H1 (cell line): Measurements from ENCODE around the gene HIBADH. TPM values are rescaled to one million over a fixed set of nuclear protein-coding genes. Genes with fewer than 3 reads are reported as not detected.
A peak's percentile ranks its signal among the peaks of the same experiment; 100 is the strongest.

Experiments used
- CTCF ChIA-PET: fragments of 300-600 bp; sonication (Branson Sonifier 250); formaldehyde crosslinking; loops from one replicate; lab custom pipeline; 2021; ENCODE audit not compliant: partially characterized antibody; lab: Charles Lee
- POLR2A ChIA-PET: fragments of 300-600 bp; sonication (Branson Sonifier 250); formaldehyde crosslinking; loops from one replicate; lab custom pipeline; 2021; ENCODE audit warnings: inconsistent platforms; ENCODE audit not compliant: partially characterized antibody; lab: Charles Lee
- DNase-seq, 2 experiments: peaks; one replicate each; pipeline versions ENCODE4 v3.0.0 to v3.0.0-alpha.2; 2010 to 2022; ENCODE audit warnings: low spot score in 2 of 2, low read depth in 1 of 2, mixed read lengths in 1 of 2
- FAIRE-seq: peaks from 2 replicates; lab custom pipeline; 2011; peaks lifted over from hg19 to GRCh38; lab: Jason Lieb, UNC
- H2AFZ ChIP-seq: 2 replicates; pipeline ENCODE4 v1.8.1; 2012; ENCODE audit warnings: low read length, inconsistent platforms
- H2AK5ac ChIP-seq: 2 replicates; pipeline ENCODE4 v1.6.1; 2013; ENCODE audit warnings: low read depth, low read length
- H2BK120ac ChIP-seq: replicated peaks from 2 replicates; pipeline ENCODE3; 2013; ENCODE audit warnings: low read depth, low read length, inconsistent platforms
- H2BK12ac ChIP-seq: 2 replicates; pipeline ENCODE4 v1.6.1; 2013; ENCODE audit warnings: low read depth, low read length
- H2BK15ac ChIP-seq: 2 replicates; pipeline ENCODE4 v1.6.1; 2013; ENCODE audit warnings: low read length
- H2BK20ac ChIP-seq: 2 replicates; pipeline ENCODE4 v1.6.1; 2013; ENCODE audit warnings: low read length
- H2BK5ac ChIP-seq: 2 replicates; pipeline ENCODE4 v1.6.1; 2013; ENCODE audit warnings: low read depth, low read length
- H3K14ac ChIP-seq: 2 replicates; pipeline ENCODE4 v1.6.1; 2013; ENCODE audit warnings: inconsistent platforms; ENCODE audit not compliant: insufficient read length
- H3K18ac ChIP-seq: 2 replicates; pipeline ENCODE4 v1.6.1; 2013; ENCODE audit warnings: low read length; ENCODE audit errors: extremely low read depth
- H3K23ac ChIP-seq: 2 replicates; pipeline ENCODE4 v1.6.1; 2013; ENCODE audit warnings: inconsistent platforms; ENCODE audit not compliant: insufficient read length
- H3K23me2 ChIP-seq: 2 replicates; pipeline ENCODE4 v1.6.1; 2013; ENCODE audit warnings: low read depth, low read length
- H3K27ac ChIP-seq: 2 replicates; pipeline ENCODE4 v1.6.1; 2011; ENCODE audit warnings: low read depth, low read length, inconsistent platforms
- H3K27me3 ChIP-seq, 4 experiments: replicated peaks in 1 of 4; 1 replicate in 1 of 4; 2 replicates in 3 of 4; pipeline versions ENCODE4 v1.6.1 to v1.8.1; 2011 to 2013; ENCODE audit warnings: low read length in 3 of 4, mild to moderate bottlenecking in 3 of 4, inconsistent platforms in 2 of 4, mixed read lengths in 2 of 4, moderate library complexity in 1 of 4; ENCODE audit not compliant: control insufficient read depth in 3 of 4, insufficient read depth in 3 of 4; ENCODE audit errors: extremely low read depth in 1 of 4
- H3K36me3 ChIP-seq, 4 experiments: 2 replicates each; pipeline versions ENCODE4 v1.6.1 to v1.8.1; 2011 to 2013; ENCODE audit warnings: mild to moderate bottlenecking in 4 of 4, low read length in 3 of 4, moderate library complexity in 2 of 4, control low read depth in 1 of 4, inconsistent platforms in 1 of 4; ENCODE audit not compliant: insufficient read depth in 4 of 4, control insufficient read depth in 2 of 4
- H3K4ac ChIP-seq: replicated peaks from 2 replicates; pipeline ENCODE3; 2013; ENCODE audit warnings: low read length, low read depth, mixed read lengths, inconsistent platforms; ENCODE audit not compliant: insufficient read length
- H3K4me1 ChIP-seq, 4 experiments: replicated peaks in 1 of 4; 1 replicate in 1 of 4; 2 replicates in 3 of 4; pipeline versions ENCODE4 v1.6.1 to v1.8.1; 2011 to 2013; ENCODE audit warnings: low read length in 3 of 4, inconsistent platforms in 2 of 4, mixed read lengths in 1 of 4; ENCODE audit not compliant: insufficient read depth in 4 of 4, control insufficient read depth in 3 of 4
- H3K4me2 ChIP-seq, 2 experiments: 2 replicates each; pipeline versions ENCODE4 v1.6.1 to v1.8.1; 2011 to 2013; ENCODE audit warnings: low read depth in 2 of 2, low read length in 2 of 2, control low read depth in 1 of 2, inconsistent platforms in 1 of 2, mild to moderate bottlenecking in 1 of 2; ENCODE audit not compliant: insufficient read depth in 1 of 2
- H3K4me3 ChIP-seq, 4 experiments: fragments of 200-600, 300-600 bp in 1 of 4; sonication (generic), shearing (Covaris generic), sonication (Bioruptor Twin) in 1 of 4; 2 replicates each; pipeline versions ENCODE4 v1.5.1 to v1.8.1; 2011 to 2016; ENCODE audit warnings: low read length in 4 of 4, low read depth in 3 of 4, control low read depth in 2 of 4, inconsistent platforms in 2 of 4, mild to moderate bottlenecking in 2 of 4, mixed read lengths in 1 of 4, moderate library complexity in 1 of 4; ENCODE audit not compliant: insufficient read depth in 2 of 4; ENCODE audit errors: extremely low read depth in 1 of 4
- H3K56ac ChIP-seq: replicated peaks from 2 replicates; pipeline ENCODE3; 2013; ENCODE audit warnings: low read depth, mild to moderate bottlenecking, mixed read lengths, low read length, inconsistent platforms; ENCODE audit not compliant: insufficient read length
- H3K79me1 ChIP-seq: 2 replicates; pipeline ENCODE4 v1.6.1; 2013; ENCODE audit warnings: low read depth, low read length, control low read depth
- H3K79me2 ChIP-seq, 2 experiments: 2 replicates each; pipeline versions ENCODE4 v1.6.1 to v1.8.1; 2012 to 2013; ENCODE audit warnings: low read length in 2 of 2, mild to moderate bottlenecking in 2 of 2, inconsistent platforms in 1 of 2; ENCODE audit not compliant: insufficient read depth in 2 of 2, control insufficient read depth in 1 of 2
- H3K9ac ChIP-seq, 4 experiments: replicated peaks in 1 of 4; 1 replicate in 1 of 4; 2 replicates in 3 of 4; pipeline versions ENCODE4 v1.6.1 to v1.8.1; 2011 to 2013; ENCODE audit warnings: low read depth in 3 of 4, low read length in 3 of 4, control low read depth in 2 of 4, mild to moderate bottlenecking in 2 of 4, moderate library complexity in 2 of 4, inconsistent platforms in 1 of 4; ENCODE audit errors: extremely low read depth in 1 of 4
- H3K9me3 ChIP-seq, 2 experiments: 2 replicates each; pipeline versions ENCODE4 v1.6.1 to v1.8.1; 2012 to 2013; ENCODE audit warnings: mild to moderate bottlenecking in 2 of 2, moderate library complexity in 2 of 2, control low read depth in 1 of 2, inconsistent platforms in 1 of 2, low read depth in 1 of 2, low read length in 1 of 2, mixed read lengths in 1 of 2; ENCODE audit not compliant: insufficient read depth in 2 of 2
- H4K20me1 ChIP-seq, 2 experiments: replicated peaks in 1 of 2; 2 replicates each; pipeline versions ENCODE3 to v1.8.1; 2011 to 2013; ENCODE audit warnings: inconsistent platforms in 2 of 2, low read length in 2 of 2, mild to moderate bottlenecking in 1 of 2; ENCODE audit not compliant: insufficient read depth in 2 of 2, control insufficient read depth in 1 of 2
- H4K5ac ChIP-seq: 2 replicates; pipeline ENCODE4 v1.6.1; 2013; ENCODE audit warnings: low read length, low read depth, mixed read lengths, inconsistent platforms; ENCODE audit not compliant: insufficient read length
- H4K8ac ChIP-seq: 2 replicates; pipeline ENCODE4 v1.8.0; 2013; ENCODE audit warnings: mild to moderate bottlenecking, moderate library complexity, low read length, inconsistent platforms; ENCODE audit not compliant: insufficient read depth; ENCODE audit errors: extremely low read depth
- H4K91ac ChIP-seq: replicated peaks from 2 replicates; pipeline ENCODE3; 2013; ENCODE audit warnings: low read length, mixed read lengths, inconsistent platforms; ENCODE audit not compliant: insufficient read length
- CTCF ChIP-seq, 3 experiments: IDR thresholded peaks; 1 replicate in 2 of 3; 2 replicates in 1 of 3; pipeline versions ENCODE4 v1.5.1 to v1.6.1; 2011; ENCODE audit warnings: low read length in 3 of 3, mild to moderate bottlenecking in 3 of 3, inconsistent platforms in 2 of 3, low read depth in 1 of 3, moderate library complexity in 1 of 3; ENCODE audit not compliant: insufficient read depth in 1 of 3; ENCODE audit errors: control extremely low read depth in 1 of 3
- RAD21 ChIP-seq, 2 experiments: IDR thresholded peaks in 1 of 2; conservative IDR thresholded peaks in 1 of 2; 2 replicates each; pipeline ENCODE4 v1.6.1; 2011; ENCODE audit warnings: low read depth in 2 of 2, low read length in 2 of 2, improper control_type of control experiment in 1 of 2, inconsistent platforms in 1 of 2, mild to moderate bottlenecking in 1 of 2, moderate library complexity in 1 of 2
- SAP30 ChIP-seq: fragments of 300-600 bp; sonication (generic); IDR thresholded peaks from 2 replicates; pipeline ENCODE4 v1.7.1; 2012; ENCODE audit warnings: low read length, moderate library complexity, mild to moderate bottlenecking, inconsistent platforms; ENCODE audit not compliant: insufficient read depth, insufficient replicate concordance
- WGBS, 2 experiments: shearing (Covaris generic) in 1 of 2; methylation state at CpG; one replicate each; pipeline versions ENCODE4 v1.1.6 to v1.1.7; 2013 to 2015; ENCODE audit warnings: low lambda C conversion rate in 2 of 2, mixed read lengths in 2 of 2, inconsistent platforms in 1 of 2, low coverage in 1 of 2, missing lambda C conversion rate in 1 of 2; ENCODE audit not compliant: insufficient replicate concordance in 2 of 2, insufficient coverage in 1 of 2, insufficient read length in 1 of 2; ENCODE audit errors: extremely low coverage in 1 of 2, missing lambda C conversion rate in 1 of 2; 5-methylcytosine and 5-hydroxymethylcytosine counted together
- polyA plus RNA-seq, 7 experiments: library from polyadenylated mRNA; depleted of rRNA in 3 of 7; stranded (reverse) in 5 of 7; unstranded in 2 of 7; fragments of >200 nt in 5 of 7; fragments of 200-250 nt in 2 of 7; gene quantifications; 1 replicate in 5 of 7; 2 replicates in 1 of 7; 4 replicates in 1 of 7; pipeline versions ENCODE4 v1.2.1 to v1.2.3, GENCODE V29; 2011 to 2013; ENCODE audit warnings: missing spikeins in 2 of 7, mixed read lengths in 2 of 7
- total RNA-seq: library from RNA; stranded (reverse); fragmentation: NEBNext Ultra II Directional; extraction: Animal tissue kit (Norgen Biotek cat#: 25700); gene quantifications from 2 replicates; pipeline ENCODE4 v1.2.1, GENCODE V29; 2021

Gene HIBADH
- total and polyA plus RNA-seq, 2 of the 8 experiments (the other 6 are each of a cell fraction or from before 2014, with no cell fraction given) = 30.1 to 39.5 TPM

- DNase-seq (no peak), FAIRE-seq (no peak)
- no peak overlapping the region for H2BK120ac ChIP-seq
- no peaks in the 10 kb centered on the region for H3K36me3 ChIP-seq
- H3K23me2 ChIP-seq = no peaks in the 10 kb centered on the region
- H3K4ac ChIP-seq = no peak overlapping the region
- no peak overlapping the region for H2AK5ac ChIP-seq
- H3K27ac ChIP-seq = no peak overlapping the region
- H3K4me3 ChIP-seq = no peak overlapping the region
- no peak overlapping the region for H2BK15ac ChIP-seq
- H3K9ac ChIP-seq = no peak overlapping the region
- H3K9me3 ChIP-seq = no peaks in the 10 kb centered on the region
- H3K79me2 ChIP-seq = no peaks in the 10 kb centered on the region
- H3K4me2 ChIP-seq = no peak overlapping the region
- H4K91ac ChIP-seq = no peak overlapping the region
- H3K79me1 ChIP-seq = no peaks in the 10 kb centered on the region; the same call in 1 of the 2 replicates
- H3K56ac ChIP-seq = no peak overlapping the region
- no peak overlapping the region for H2AFZ ChIP-seq
- H2BK5ac ChIP-seq = no peak overlapping the region
- H2BK20ac ChIP-seq = no peak overlapping the region
- H3K14ac ChIP-seq = no peak overlapping the region
- H3K18ac ChIP-seq = no peak overlapping the region
- H4K20me1 ChIP-seq = no peaks in the 10 kb centered on the region
- WGBS, 2 experiments = 88% methylated on average over 3 of the region's 3 CpGs; no CpG with 5 or more reads in 1 of the 2 experiments
- TF ChIP-seq CTCF (IDR thresholded peaks at IDR 0.05; ENCODE audit: control extremely low read depth in 1 of 3, insufficient read depth in 1 of 3, low read depth in 1 of 3, low read length in 3 of 3) (peak in 2 of 3 experiments; percentile 16 to 38; a peak in 2 of 4 replicates), RAD21 (IDR thresholded peaks at IDR 0.05 in 1 of 2, conservative IDR thresholded peaks at IDR 0.05 in 1 of 2; ENCODE audit: low read depth in 2 of 2, low read length in 2 of 2) (peak in 1 of 2 experiments; percentile 68), SAP30 (no peak)
- H4K8ac ChIP-seq = no peak overlapping the region
- no peaks in the 10 kb centered on the region for H3K27me3 ChIP-seq
- no peak overlapping the region for H4K5ac ChIP-seq
- POLR2A ChIA-PET = no interaction called here
- CTCF ChIA-PET = interaction anchor here (0.6 to 1.5 kb wide), 14 partner anchors 11 to 582 kb away, joined by 3 to 4 read pairs (median 3); no protein-coding TSS in a partner anchor
- H3K23ac ChIP-seq = no peak overlapping the region
- H3K4me1 ChIP-seq = peaks cover 0 to 6% (median 1%) of the 10 kb centered on the region in 4 experiments; a peak in 4 of 7 replicates
- H2BK12ac ChIP-seq = no peak overlapping the region
Measured at GRCh38 chr7:27576360-27576944, 86.2 kb downstream of the HIBADH start.
